Measurements from ENCODE around the gene CDCA8.

Gene CDCA8

DNA sequence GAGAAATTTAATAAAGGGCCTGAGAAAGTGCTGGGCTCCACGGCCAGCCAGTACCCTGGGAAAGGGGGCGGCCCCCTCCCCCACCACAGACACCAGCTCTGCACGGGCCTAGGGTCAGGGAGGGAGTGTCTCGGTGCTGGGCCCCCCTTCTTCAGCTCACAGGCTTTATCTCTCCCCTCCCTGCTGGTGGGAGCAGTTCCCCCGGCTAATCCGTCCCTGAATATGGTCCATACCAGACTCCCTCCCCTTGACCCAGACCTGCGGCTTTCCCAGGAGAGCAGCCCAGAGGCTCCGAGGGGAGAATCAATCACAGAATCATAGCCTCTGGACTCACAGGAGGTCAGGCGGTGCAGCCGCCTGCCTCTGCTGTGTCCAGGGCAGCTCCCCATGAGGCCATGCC, 31.7 kb upstream of the CDCA8 start:
- no peak for DNase-seq (ENCODE audit: low read depth in 1 of 2, low spot score in 1 of 2)
- no peak overlapping the region for H3K27ac ChIP-seq (replicated peaks)
- H3K4me3 ChIP-seq (replicated peaks; ENCODE audit: insufficient read depth, low read length) = no peak overlapping the region
- TF ChIP-seq, protein P1, sequence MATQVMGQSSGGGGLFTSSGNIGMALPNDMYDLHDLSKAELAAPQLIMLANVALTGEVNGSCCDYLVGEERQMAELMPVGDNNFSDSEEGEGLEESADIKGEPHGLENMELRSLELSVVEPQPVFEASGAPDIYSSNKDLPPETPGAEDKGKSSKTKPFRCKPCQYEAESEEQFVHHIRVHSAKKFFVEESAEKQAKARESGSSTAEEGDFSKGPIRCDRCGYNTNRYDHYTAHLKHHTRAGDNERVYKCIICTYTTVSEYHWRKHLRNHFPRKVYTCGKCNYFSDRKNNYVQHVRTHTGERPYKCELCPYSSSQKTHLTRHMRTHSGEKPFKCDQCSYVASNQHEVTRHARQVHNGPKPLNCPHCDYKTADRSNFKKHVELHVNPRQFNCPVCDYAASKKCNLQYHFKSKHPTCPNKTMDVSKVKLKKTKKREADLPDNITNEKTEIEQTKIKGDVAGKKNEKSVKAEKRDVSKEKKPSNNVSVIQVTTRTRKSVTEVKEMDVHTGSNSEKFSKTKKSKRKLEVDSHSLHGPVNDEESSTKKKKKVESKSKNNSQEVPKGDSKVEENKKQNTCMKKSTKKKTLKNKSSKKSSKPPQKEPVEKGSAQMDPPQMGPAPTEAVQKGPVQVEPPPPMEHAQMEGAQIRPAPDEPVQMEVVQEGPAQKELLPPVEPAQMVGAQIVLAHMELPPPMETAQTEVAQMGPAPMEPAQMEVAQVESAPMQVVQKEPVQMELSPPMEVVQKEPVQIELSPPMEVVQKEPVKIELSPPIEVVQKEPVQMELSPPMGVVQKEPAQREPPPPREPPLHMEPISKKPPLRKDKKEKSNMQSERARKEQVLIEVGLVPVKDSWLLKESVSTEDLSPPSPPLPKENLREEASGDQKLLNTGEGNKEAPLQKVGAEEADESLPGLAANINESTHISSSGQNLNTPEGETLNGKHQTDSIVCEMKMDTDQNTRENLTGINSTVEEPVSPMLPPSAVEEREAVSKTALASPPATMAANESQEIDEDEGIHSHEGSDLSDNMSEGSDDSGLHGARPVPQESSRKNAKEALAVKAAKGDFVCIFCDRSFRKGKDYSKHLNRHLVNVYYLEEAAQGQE (IDR thresholded peaks at IDR 0.05; ENCODE audit: insufficient replicate concordance, low read depth) = no peak
- TF ChIP-seq POLR2AphosphoS5 (IDR thresholded peaks at IDR 0.05; ENCODE audit: low read depth) (no peak), GABPA (IDR thresholded peaks at IDR 0.05; ENCODE audit: low read depth) (no peak), SPI1 (IDR thresholded peaks at IDR 0.05; ENCODE audit: borderline replicate concordance, low read depth) (no peak)
- TF ChIP-seq, protein P2, sequence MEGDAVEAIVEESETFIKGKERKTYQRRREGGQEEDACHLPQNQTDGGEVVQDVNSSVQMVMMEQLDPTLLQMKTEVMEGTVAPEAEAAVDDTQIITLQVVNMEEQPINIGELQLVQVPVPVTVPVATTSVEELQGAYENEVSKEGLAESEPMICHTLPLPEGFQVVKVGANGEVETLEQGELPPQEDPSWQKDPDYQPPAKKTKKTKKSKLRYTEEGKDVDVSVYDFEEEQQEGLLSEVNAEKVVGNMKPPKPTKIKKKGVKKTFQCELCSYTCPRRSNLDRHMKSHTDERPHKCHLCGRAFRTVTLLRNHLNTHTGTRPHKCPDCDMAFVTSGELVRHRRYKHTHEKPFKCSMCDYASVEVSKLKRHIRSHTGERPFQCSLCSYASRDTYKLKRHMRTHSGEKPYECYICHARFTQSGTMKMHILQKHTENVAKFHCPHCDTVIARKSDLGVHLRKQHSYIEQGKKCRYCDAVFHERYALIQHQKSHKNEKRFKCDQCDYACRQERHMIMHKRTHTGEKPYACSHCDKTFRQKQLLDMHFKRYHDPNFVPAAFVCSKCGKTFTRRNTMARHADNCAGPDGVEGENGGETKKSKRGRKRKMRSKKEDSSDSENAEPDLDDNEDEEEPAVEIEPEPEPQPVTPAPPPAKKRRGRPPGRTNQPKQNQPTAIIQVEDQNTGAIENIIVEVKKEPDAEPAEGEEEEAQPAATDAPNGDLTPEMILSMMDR (IDR thresholded peaks at IDR 0.05; ENCODE audit: insufficient read depth, low read length) = no peak
- no peaks in the 10 kb centered on the region for H3K27me3 ChIP-seq (ENCODE audit: insufficient read depth, poor library complexity, severe bottlenecking)

DNA sequence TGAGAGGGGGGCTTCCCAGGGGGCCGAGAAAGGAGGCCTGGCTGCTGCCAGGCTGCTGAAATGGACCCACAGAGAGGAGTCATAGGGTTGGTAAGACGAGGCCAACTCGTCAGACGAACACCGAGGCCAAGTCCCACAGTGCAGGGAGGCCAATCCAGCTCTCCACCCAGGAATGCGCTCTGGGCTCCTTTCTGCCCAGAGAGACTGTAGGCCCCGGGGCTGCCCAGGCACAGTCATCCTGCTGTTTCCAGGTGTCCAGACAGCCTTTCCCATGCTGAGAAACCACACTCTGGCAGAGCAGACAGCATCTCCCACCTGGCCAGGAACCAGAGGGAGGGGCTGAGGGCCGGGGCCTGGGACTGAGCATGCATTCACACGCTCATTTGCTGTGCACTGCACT, 30.9 kb upstream of the CDCA8 start:
- no peak overlapping the region for H3K4me3 ChIP-seq (replicated peaks; ENCODE audit: insufficient read depth, low read length)
- no peak for DNase-seq (ENCODE audit: low read depth in 1 of 2, low spot score in 1 of 2)
- H3K27me3 ChIP-seq (ENCODE audit: insufficient read depth, poor library complexity, severe bottlenecking) = no peaks in the 10 kb centered on the region
- TF ChIP-seq POLR2AphosphoS5 (IDR thresholded peaks at IDR 0.05; ENCODE audit: low read depth) (no peak), SPI1 (IDR thresholded peaks at IDR 0.05; ENCODE audit: borderline replicate concordance, low read depth) (no peak), GABPA (IDR thresholded peaks at IDR 0.05; ENCODE audit: low read depth) (no peak)
- TF ChIP-seq, protein P2 (IDR thresholded peaks at IDR 0.05; ENCODE audit: insufficient read depth, low read length) = no peak
- TF ChIP-seq, protein P1 (IDR thresholded peaks at IDR 0.05; ENCODE audit: insufficient replicate concordance, low read depth) = no peak
- H3K27ac ChIP-seq (replicated peaks) = no peak overlapping the region

DNA sequence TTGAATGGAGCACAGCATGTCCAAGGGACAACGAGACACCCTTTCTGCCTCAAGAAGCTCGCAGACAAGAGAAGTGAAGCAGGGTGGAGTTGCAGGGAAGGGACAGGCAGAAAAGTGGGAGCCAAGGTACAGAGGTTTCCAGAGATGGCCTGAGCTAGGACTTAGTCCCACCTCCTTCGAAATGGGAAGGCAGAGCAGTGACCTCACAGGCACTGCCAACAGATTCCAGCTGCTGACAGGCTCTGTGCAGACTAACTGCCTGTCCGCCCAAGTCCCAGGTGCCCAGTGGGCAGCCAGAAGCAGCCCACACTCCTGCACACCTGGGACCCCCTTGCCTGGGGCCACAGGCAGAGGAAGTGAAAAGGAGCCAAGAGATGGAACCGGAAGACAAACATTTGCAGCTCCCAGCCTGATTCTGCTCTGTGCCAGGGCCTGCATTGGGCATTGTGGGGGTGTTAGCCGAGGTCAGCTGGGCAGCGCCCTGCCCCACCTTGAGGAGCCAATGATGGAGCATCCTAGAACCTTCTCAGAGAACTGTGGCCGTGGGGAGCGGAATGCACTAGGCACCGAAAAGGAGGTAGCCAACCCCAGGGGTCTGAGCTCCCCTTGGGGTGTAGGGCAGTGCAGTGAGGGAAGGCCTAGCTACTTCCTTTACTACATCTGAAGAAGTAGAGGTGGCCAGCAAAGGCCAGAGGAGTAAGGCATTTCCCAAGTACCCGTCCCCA, 30.1 kb upstream of the CDCA8 start:
- H3K27ac ChIP-seq (replicated peaks) = no peak overlapping the region
- no peak overlapping the region for H3K4me3 ChIP-seq (replicated peaks; ENCODE audit: insufficient read depth, low read length)
- no peak for TF ChIP-seq GABPA (IDR thresholded peaks at IDR 0.05; ENCODE audit: low read depth)
- TF ChIP-seq SPI1 (IDR thresholded peaks at IDR 0.05; ENCODE audit: borderline replicate concordance, low read depth) = no peak
- TF ChIP-seq, protein P2 (IDR thresholded peaks at IDR 0.05; ENCODE audit: insufficient read depth, low read length) = no peak
- no peak for TF ChIP-seq POLR2AphosphoS5 (IDR thresholded peaks at IDR 0.05; ENCODE audit: low read depth)
- TF ChIP-seq, protein P1 (IDR thresholded peaks at IDR 0.05; ENCODE audit: insufficient replicate concordance, low read depth) = no peak
- no peaks in the 10 kb centered on the region for H3K27me3 ChIP-seq (ENCODE audit: insufficient read depth, poor library complexity, severe bottlenecking)
- DNase-seq (ENCODE audit: low read depth in 1 of 2, low spot score in 1 of 2) = no peak

All from HL-60 (cell line).